HL-60 (cell line): ENCODE results near the gene NSFL1C.
A peak's percentile ranks its signal among the peaks of the same experiment; 100 is the strongest.

ENCODE experiments used
- GABPA ChIP-seq: IDR thresholded peaks from 2 replicates; pipeline ENCODE4 v1.6.1; 2012; ENCODE audit warnings: low read depth
- POLR2AphosphoS5 ChIP-seq: IDR thresholded peaks from 2 replicates; pipeline ENCODE4 v1.6.1; 2012; ENCODE audit warnings: low read depth

DNA sequence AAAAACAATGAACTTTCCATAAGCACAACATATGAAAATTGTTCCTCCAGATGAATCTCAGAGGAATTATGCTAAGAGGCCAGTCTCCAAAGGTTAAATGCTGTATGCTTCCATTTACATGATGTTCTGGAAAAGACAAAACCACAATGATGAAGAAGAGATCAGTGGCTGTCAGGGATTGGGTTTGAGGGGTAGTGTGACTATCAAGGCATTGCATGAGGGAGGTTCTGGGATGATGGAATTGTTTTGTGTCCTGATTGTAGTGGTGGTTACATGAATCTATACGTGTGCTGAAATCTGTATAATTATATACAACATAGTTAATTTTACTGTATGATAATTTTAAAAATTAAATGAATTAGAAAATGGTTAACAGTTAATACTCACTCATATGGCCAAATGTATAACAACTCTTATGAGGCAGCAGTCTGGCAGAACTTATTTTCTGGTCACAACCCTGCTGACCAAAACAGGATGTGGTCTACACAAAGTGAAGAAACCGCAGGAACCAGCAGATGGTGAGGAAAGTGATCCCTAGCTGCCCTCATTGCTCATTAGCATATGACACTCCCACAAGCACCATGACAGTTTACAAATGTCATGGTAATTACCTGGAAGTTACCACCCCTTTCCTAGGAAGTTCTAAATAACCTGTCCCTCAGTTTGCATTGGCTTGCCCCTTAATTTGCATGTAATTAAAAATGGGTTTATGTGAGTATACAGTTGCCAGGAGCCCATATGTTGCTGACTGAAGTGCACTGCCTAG is 31.9 kb downstream of the NSFL1C start:
- TF ChIP-seq GABPA (peak; percentile 54; the same call in 1 of the 2 replicates), POLR2AphosphoS5 (peak; percentile 89)
